GM21723 (cell line): ENCODE measurements around the gene C2CD4A.

ENCODE experiments used
- ATAC-seq: cut with Tn5 transposase; IDR thresholded peaks from one replicate; pipeline ENCODE4 v1.9.1; 2021; ENCODE audit warnings: mild to moderate bottlenecking, moderate library complexity; ENCODE audit not compliant: unreplicated experiment

Gene C2CD4A

DNA sequence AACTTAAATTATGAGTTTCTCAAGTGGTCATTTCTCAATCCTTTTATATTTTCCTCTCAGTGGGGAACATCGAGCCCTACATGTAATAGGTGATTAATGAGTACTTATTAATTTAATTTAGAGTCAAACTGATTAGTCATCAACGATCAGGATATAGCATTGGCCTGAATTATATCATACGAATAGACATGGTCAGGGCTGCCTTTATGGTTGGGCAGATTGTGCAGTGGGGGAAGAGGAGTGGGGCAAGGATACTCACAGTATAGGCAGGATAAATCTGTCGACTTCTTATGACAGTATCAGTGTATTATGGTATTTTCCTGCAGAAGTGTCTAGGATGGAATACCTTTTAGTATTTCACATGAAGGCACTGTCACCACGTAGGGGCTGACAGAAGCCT is 27.0 kb downstream of the C2CD4A start:
- ATAC-seq, result no peak

DNA sequence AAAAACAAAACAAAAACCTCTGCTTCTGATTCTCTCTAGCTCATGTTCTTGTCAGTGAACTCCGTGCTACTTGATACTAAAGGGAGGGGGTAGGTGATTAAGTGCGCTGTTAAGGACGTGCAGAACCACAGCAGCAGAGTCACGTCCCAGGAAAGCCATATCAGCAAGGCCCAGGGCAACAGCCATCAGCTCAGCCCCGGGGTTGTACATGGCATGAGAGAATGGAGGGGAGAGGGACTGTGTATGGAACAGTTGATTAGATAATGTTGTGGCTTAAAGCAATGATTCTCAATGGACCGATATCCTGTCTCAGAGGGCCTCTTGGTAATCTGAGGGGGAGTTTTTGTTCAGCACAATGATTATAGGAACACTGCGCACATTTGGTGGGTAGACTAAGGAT is 27.6 kb downstream of the C2CD4A start:
- no peak for ATAC-seq

DNA sequence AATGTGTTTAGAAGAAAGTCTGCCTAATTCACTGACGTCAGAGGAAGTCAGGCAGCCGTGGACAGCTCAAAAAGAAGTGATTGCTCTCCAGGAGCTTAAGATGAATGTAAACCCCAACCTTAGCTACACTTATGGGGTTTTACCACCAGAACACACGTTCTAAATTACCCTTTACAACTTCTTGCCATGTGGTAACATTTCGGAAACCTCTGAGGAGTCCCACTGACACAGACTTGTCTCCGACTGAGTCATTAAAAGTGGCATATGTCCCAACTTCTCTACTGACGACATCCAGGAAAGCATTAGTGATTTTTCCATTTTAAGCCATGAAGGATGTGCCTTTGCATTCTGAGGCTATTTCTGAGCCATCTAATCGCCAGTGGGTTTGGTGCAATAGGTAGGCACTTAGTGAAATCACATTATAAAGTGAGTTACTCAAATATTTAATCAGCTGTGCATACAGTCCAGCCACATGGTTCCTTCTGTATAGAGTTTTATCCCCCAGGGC is 32.4 kb downstream of the C2CD4A start:
- ATAC-seq, result no peak

DNA sequence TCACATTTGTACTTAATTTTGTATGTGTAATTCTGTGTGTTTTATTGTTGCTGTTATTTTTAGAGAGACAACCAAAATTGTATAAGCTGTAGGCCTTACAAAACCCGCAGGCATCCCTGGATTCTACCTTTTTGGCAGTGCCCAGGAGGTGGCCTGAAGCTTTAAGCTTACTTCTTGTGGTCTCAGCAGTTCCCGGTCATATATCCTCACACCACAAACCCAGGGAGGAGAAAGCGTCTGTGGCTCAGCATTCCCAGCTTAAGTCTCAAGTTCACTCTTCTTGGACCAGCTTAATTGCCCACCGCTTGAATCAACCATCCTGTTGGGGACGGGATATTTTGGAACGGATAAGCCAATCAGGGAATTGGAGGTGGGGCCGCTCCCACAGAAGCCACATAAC is 36.7 kb downstream of the C2CD4A start:
- ATAC-seq, result no peak

DNA sequence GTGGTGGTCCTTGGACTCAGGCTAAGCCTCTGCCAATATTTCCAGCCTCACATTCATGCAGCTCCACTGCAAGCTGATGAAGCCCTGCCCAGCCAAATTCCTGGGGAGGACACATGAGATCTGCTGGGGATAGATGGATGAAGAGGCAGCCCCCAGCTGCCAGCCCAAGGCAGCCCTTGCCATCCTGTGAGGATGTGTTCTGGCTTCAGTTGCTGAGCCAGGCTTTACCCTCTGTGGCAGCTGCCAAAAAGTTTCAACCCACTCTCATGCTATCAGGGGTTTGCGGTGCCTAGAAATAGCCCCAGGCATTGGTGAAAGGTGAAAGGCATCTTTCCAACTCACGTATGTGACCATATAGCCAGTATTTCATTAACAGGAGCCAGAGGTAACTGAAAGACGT is 37.6 kb downstream of the C2CD4A start:
- no peak for ATAC-seq

DNA sequence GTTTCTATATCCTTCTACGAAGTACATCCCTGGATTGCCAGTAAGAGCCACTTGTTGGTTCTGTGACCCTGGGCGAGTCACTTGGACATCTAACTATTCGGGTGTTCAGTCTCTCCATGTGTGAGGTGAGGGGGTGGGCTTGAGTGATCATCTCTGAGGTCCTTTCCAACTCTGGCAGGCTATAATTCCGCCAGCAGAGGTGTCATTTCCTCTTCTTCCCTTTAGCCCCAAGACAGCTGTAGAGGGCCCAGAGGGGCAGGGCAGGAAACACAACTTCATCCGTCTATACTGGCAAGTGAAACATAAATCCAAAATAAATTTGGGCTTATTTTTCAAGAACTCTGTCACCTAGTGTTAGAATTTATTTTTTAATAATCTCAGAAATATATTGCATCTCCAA is 38.1 kb downstream of the C2CD4A start:
- ATAC-seq, result no peak

DNA sequence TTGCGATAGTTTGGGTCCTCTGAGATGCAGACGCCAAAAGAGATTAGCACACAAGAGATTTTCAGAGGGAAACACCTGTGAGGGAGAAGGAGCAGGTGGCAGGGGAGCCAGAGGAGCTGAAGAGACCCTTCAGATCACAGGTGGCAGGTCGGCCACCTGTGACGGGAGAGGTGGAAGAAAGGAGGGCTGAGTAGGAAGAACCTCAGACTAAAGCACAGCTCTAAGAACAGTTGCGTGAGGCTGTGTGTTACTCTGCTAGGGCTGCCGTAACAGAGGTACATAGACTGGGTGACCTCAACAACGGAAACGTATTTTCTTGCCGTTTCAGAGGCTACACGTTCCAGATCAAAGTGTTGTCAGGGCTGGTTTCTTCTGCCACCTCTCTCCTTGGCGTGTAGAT is 38.5 kb downstream of the C2CD4A start:
- ATAC-seq, result no peak

DNA sequence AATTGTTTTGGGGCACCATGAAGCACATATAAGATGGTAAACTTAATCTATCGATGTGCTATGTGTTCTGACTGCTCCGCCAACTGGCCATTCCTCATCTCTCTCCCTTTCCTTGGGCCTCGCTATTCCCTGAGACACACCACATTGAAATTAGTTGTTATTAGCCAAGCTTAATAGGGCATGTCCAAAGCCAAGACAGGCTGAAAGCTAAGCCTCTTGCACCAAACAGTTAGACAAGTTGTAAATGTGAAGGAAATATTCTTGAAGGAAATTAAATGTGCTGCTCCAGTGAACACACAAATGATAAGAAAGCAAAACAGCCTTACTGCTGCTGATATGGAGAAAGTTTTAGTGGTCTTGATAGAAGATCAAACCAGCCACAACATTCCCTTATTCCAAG is 39.3 kb downstream of the C2CD4A start:
- no peak for ATAC-seq

DNA sequence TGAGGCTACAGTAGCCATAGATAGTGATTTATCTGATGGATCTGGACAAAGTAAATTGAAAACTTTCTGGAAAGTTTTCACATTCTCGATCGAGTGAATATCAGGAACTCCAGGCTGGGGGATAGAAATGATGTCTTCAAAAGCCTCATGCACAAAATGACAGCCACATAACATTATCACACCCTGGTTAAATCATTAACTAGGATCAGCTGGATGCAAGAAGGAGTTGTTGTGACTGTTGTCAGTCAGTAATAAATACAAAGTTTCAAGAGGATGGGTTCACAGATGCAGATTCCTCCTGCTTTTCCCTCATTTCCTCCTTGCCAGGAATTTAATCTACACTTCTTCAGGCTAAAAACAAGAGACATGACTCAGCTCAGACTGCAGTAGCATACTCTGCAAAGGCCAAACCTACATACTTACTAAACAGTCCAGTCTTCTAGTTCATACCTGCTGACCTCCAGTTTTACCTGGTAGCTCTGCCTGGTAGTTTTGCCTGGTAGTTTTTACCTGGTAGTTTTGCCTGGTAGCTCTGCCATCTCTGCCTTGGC is 40.9 kb downstream of the C2CD4A start:
- no peak for ATAC-seq

DNA sequence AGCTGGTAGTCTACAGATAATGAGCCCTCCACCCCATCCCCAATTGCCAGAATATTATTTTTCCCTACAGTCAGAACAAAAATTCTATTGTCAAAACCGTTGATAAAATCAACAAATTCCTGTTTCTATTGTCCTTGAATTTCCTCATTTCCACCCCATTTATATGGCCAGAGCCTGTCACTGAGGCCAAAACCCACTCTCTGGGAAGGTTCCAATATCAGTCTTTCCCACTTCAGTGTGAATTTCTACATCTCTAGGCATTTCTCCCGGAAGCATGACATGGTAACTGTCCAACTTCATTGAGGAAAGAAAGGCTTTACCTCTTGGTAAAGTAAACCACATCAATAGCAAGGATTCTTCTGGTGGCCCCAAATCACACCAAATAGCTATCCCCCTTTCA is 41.6 kb downstream of the C2CD4A start:
- ATAC-seq, result no peak

DNA sequence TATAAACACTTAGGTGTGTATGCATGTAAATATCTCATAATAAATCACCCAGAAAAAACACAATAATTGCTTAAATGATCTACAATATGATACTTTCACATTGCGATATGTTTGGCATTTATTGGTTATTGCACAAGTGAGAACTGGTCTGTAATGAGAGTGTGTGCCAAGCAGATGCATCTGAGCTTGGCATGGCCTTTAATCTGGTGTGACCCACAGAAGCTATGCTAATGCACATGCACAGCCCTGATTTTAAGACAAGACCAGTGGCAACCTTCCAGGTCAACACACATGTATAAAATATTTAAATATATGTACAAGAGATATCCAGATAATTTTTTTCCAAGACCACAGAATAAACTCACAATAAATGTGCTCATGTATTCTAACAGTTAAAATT is 42.7 kb downstream of the C2CD4A start:
- ATAC-seq, result no peak

DNA sequence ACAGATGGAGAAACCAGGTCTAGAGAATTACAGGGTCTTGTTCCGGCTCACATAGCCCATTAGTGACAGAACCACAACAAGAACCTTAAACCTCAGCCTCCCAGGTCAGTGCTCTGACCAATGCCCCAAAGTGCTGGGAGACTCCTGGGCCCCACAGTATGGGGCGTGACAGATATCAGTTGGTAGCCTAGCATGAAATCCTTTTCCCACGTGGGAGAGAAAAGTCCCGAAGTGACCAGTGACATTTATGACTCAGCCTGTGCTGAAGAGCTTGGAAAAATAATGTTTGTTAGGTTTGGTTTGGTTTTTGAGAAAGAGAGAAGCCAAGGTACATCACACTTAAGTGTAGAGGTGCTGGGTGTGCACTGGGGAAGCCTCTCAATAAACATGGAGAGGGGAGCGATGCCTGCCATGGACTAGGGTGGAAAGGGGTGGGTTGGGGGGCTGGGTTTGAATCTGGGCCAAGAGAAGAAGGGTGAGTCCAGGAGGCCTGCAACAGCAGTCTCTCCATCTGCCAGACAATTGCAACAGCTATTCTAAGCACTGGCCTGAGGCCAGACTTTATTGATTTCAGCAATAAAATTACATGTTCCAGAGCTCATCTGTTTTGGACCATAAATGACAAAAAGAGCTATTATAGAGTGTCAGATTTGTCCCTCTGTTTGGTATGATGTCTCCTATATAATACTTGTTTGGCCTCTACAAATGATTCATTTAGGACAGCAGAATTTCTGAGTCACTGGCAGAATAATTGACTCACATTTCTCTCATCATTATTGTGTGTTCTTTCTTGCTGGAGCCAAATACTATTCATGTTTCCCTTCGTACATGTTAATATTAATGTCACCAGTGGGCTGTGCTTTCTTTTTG is 43.4 kb downstream of the C2CD4A start:
- ATAC-seq, result no peak

DNA sequence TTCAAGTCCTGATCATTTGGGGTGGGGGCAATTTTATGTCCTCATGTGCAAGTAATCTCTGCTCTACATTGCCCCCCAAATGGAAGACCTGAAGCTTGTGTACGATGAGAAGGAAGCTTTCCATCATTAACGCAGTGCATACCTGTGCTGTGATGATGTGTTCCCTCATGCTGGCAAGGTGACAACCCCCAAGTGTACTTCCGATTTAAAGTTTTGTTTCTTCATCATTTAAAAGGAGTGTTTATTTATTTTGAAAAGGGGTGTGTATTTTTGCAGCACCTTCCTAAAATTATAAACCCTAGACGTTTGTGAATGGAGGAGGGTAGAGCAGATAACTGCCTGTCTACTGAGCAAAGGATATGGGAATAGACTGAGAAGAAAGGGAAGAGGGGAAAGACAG is 45.3 kb downstream of the C2CD4A start:
- no peak for ATAC-seq

DNA sequence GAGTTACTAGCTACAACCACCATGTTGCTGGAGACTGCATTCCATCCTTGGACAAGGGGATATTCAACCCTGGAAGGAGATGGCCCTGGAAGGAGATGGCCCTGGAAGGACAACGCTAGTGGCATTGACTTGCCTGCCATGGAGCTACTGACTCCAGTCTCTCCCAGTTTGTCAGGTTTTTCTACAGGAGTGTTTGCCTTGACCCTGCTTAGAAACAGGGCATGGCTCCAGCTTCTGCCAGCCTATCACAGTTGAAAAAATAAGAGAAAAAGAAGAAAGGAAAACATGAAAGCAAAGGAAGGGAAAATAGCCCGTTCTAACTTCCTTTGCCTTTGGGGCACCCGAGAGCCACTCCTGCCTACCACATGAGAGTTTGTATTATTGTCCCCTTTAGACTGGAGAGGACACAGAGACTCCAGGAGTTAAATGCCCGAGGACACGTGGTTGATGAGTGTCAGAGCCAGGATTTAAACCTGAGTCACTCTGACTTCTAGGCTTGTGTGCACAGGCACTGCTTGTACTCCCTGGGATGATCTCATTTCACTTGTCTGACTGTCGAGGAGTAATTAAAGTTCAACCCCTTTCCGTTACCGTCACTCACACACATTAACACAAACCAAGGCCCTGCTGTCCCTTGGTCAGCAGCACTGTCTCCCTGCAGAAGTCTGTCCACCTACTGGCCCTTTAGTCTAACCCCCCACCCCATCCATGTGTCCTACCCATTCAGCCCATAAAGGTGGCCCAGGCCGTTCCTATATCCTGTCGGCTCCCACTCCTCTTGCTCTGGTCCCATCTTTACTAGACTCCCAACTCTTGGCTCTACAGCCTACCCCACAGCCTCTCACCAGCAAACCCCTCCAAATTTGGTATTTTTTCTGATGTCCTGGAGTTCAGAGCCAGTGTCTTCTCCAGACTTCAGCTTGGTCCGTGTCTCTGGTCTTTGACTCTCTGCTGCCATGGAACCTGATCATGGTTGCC is 46.1 kb downstream of the C2CD4A start:
- no peak for ATAC-seq

DNA sequence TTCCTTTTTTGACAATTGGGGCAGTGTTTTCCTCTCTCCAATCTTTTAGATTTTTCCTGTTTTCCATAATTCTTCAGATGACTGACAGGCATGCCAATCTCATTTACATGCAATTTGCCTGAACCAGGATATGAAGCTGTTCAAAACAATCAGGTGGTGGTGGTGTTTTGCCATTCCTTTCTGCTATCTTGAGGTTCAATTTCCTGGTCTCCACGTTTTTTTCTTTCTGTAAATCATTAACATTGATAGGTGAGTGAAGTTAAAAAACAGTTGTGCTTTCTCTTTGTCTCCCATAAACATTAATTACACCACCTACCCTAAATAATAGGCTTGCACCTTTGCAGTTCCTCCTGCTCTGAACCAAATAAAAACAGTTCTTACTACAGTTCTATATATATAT is 49.1 kb downstream of the C2CD4A start:
- ATAC-seq, result no peak

DNA sequence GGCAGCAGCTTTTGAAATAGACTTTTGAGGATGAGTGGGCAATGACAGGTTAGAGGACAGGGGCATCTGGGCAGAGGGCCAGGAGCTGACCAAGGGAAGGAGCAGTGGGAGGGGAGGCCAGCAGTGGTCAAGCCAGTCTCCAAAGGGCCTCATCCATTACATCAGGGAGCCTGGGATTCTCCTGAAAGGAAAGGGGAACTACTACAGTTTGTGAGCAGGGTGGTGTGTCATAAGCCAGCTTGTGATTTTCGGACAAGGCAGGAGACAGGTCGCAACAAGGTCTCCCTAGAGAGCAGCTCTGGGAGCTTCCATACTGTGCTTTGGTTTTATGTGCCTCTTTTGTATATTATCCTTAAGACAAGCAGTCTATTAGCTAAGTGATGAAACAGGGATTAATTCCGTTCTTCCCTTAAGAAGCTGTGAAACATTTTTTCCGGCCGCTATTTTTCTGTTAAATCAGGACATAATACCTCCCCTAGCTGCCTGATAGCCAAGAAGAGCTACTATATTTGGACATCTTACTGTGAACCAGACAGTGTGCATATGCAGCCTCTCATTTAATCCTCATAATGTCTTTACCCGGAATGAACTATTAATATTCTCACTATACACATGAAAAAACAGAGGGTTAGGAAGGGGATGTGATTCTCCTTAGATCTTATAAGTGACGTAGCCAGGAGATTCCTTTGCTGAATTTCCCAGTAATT is 51.9 kb downstream of the C2CD4A start:
- no peak for ATAC-seq

DNA sequence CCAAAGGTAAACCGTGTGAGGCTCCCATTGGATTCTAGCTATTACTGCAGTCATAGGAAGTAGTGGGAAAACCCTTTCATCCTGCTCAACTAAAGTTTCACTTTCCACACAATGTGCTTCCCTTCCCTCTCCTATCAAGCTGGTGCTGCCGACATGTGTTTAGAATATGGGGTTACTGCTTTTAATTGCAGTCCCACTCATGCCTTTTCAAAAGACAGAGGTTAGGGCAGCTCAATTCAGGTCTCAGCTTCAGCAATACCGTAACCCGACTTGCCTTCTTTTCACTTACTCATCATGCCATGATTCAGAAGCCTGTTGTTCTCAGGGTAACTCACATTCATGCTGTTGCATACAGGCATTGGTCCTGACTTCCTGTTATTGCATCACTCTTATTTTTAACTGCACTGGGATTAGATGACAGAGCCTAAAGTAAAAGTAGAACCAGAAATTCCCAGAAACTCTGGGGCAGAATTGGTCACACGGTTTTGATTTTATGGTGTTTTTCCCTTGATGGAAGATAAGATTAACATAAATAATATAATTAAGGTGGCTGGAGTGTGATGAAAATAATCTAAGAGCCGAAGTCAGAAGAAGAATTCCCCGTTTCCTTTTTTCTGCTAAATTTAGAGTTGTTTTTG is 52.6 kb downstream of the C2CD4A start:
- no peak for ATAC-seq

DNA sequence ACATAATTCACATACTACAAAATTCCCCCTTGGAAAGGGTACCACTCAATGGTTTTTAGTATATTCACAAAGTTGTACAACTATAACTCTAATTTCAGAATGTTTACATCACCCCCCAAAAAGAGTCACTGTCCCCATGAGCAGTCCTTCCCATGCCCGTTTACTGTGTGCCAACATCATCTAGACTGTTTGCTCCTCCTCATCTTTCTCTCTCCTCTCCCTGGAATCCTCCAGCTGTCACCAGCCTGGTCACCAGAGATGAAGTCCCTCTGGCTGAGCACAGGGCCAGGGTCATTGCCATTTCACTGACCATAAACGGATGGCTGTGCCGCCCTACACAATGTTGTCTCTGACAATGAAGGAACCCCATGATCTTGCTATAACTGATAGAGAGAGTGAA is 53.1 kb downstream of the C2CD4A start:
- no peak for ATAC-seq
